ENCODE measurements around the gene ACP6.

GRCh38 chr1:147627435-147628110 is 42.8 kb downstream of the ACP6 start:
- TF ChIP-seq POLR2A (IDR thresholded peaks at IDR 0.05) (no peak), POLR2AphosphoS5 (IDR thresholded peaks at IDR 0.05; ENCODE audit: insufficient read depth in 1 of 2, low read depth in 1 of 2) (no peak)

Data from vagina (tissue), 2 donors.